K562 (cell line): ENCODE results near the gene KLF4. TPM values are rescaled to one million over a fixed set of nuclear protein-coding genes. Genes with fewer than 3 reads are reported as not detected.

Experiments used
- ATAC-seq: fragments of 200-7000 bp; cut with Tn5 transposase; 3 replicates; pipeline ENCODE4 v1.9.1; 2020; ENCODE audit warnings: moderate library complexity
- BruUV-seq: library from RNA; stranded (reverse); fragments of 400-500 nt; replicated peaks from 2 replicates; lab custom pipeline; 2021; lab: Mats Ljungman, UMichigan
- CTCF ChIA-PET: fragments of 300-600 bp; formaldehyde crosslinking; extraction: SDS; loops from one replicate; lab custom pipeline; 2021; ENCODE audit warnings: low intra/inter-chr PET ratio; lab: Yijun Ruan, JAX
- POLR2A ChIA-PET: fragments of 300-600, 350-650 bp; sonication (Branson Sonifier 250); formaldehyde crosslinking; extraction: SDS; loops from one replicate; lab custom pipeline; 2021; ENCODE audit warnings: antibody characterized with exemption, inconsistent platforms; lab: Yijun Ruan, JAX
- DNase-seq, 4 experiments: peaks; one replicate each; pipeline versions ENCODE4 v3.0.0 to v3.0.0-alpha.2; 2011 to 2018; ENCODE audit warnings: low spot score in 3 of 4, mixed read lengths in 3 of 4; ENCODE audit errors: extremely low read depth in 1 of 4
- FAIRE-seq: peaks from 2 replicates; lab custom pipeline; 2011; peaks lifted over from hg19 to GRCh38; lab: Jason Lieb, UNC
- H2AFZ ChIP-seq: 2 replicates; pipeline ENCODE4 v1.6.0; 2011; ENCODE audit warnings: low read depth, low read length, control low read depth, inconsistent platforms
- H3K27ac ChIP-seq: fragments of 200-600 bp; 3 replicates; pipeline ENCODE4 v1.8.0; 2011; ENCODE audit warnings: low read depth, mild to moderate bottlenecking, control low read depth, inconsistent platforms, low read length, moderate library complexity, mixed read lengths; ENCODE audit errors: extremely low read depth
- H3K27me3 ChIP-seq, 2 experiments: fragments of 300-600 bp in 1 of 2; 2 replicates in 1 of 2; 3 replicates in 1 of 2; pipeline versions ENCODE4 v1.6.0 to v1.8.0; 2011; ENCODE audit warnings: inconsistent platforms in 2 of 2, low read length in 2 of 2, mild to moderate bottlenecking in 1 of 2, mixed read lengths in 1 of 2, moderate library complexity in 1 of 2; ENCODE audit not compliant: control insufficient read depth in 2 of 2, insufficient read depth in 2 of 2
- H3K36me3 ChIP-seq: fragments of 300-600 bp; 3 replicates; pipeline ENCODE4 v1.8.0; 2011; ENCODE audit warnings: mild to moderate bottlenecking, low read length, inconsistent platforms; ENCODE audit not compliant: control insufficient read depth, insufficient read depth
- H3K4me1 ChIP-seq, 2 experiments: fragments of 200-600 bp in 1 of 2; replicated peaks in 1 of 2; 2 replicates in 1 of 2; 3 replicates in 1 of 2; pipeline versions ENCODE4 v1.5.1 to v1.8.0; 2011; ENCODE audit warnings: inconsistent platforms in 2 of 2, low read length in 2 of 2, mild to moderate bottlenecking in 1 of 2, mixed read lengths in 1 of 2, moderate library complexity in 1 of 2; ENCODE audit not compliant: control insufficient read depth in 2 of 2, insufficient read depth in 2 of 2
- H3K4me2 ChIP-seq: 2 replicates; pipeline ENCODE4 v1.6.1; 2011; ENCODE audit warnings: low read length, control low read depth, inconsistent platforms, mixed read lengths; ENCODE audit not compliant: insufficient read depth
- H3K4me3 ChIP-seq: fragments of 200-600 bp; sonication (generic), shearing (Covaris generic); 2 replicates; pipeline ENCODE4 v1.5.1; 2016; ENCODE audit warnings: control low read depth, inconsistent platforms
- H3K79me2 ChIP-seq: fragments of 200-600 bp; 3 replicates; pipeline ENCODE4 v1.8.0; 2011; ENCODE audit warnings: low read length, inconsistent platforms; ENCODE audit not compliant: control insufficient read depth, insufficient read depth
- H3K9ac ChIP-seq, 2 experiments: 2 replicates each; pipeline versions ENCODE4 v1.6.0 to v1.6.1; 2011; ENCODE audit warnings: low read depth in 2 of 2, low read length in 2 of 2, control low read depth in 1 of 2, inconsistent platforms in 1 of 2, mild to moderate bottlenecking in 1 of 2, mixed read lengths in 1 of 2; ENCODE audit not compliant: insufficient read depth in 1 of 2
- H3K9me1 ChIP-seq: one replicate; pipeline ENCODE4 v1.6.0; 2011; ENCODE audit warnings: inconsistent platforms, mild to moderate bottlenecking, low read length, moderate library complexity; ENCODE audit not compliant: control insufficient read depth, insufficient read depth
- H3K9me3 ChIP-seq: replicated peaks from 2 replicates; pipeline ENCODE4 v1.5.1; 2011; ENCODE audit warnings: low read depth, low read length, inconsistent platforms; ENCODE audit not compliant: control insufficient read depth, insufficient read depth
- H4K20me1 ChIP-seq: replicated peaks from 2 replicates; pipeline ENCODE4 v1.6.1; 2011; ENCODE audit warnings: low read length, inconsistent platforms, mixed read lengths; ENCODE audit not compliant: control insufficient read depth, insufficient read depth
- HMG20A ChIP-seq: fragments of 450-650 bp; formaldehyde crosslinking; conservative IDR thresholded peaks from 2 replicates; pipeline ENCODE4 v1.4.0; 2020; ENCODE audit warnings: mild to moderate bottlenecking, mixed read lengths
- NCOA1 ChIP-seq: fragments of 450-650 bp; IDR thresholded peaks from 2 replicates; pipeline ENCODE4 v1.6.1; 2016; ENCODE audit warnings: low read depth
- SAFB2 ChIP-seq: fragments of 200-400 bp; formaldehyde crosslinking; IDR thresholded peaks from 2 replicates; pipeline ENCODE4 v1.6.1; 2018; ENCODE audit warnings: borderline replicate concordance, low read length, low read depth, moderate library complexity; ENCODE audit not compliant: severe bottlenecking
- ZNF639 ChIP-seq, 2 experiments: fragments of 200-800 bp in 1 of 2; sonication (Bioruptor generic) in 1 of 2; sonication (generic) in 1 of 2; formaldehyde crosslinking in 1 of 2; IDR thresholded peaks in 1 of 2; conservative IDR thresholded peaks in 1 of 2; 2 replicates each; pipeline versions ENCODE4 v1.5.0 to v1.6.1; 2016 to 2020; ENCODE audit warnings: missing compliant biosample characterization in 1 of 2, missing genetic modification characterization in 1 of 2, missing genetic modification reagents in 1 of 2
- WGBS: fragments of 100-300 bp; shearing (Covaris generic); methylation state at CpG from one replicate; pipeline ENCODE4 v1.1.6; 2016; ENCODE audit warnings: low coverage, mixed read lengths; ENCODE audit not compliant: insufficient coverage; ENCODE audit errors: missing lambda C conversion rate; 5-methylcytosine and 5-hydroxymethylcytosine counted together
- in situ Hi-C: fragments of 300-500 bp; cut with MboI; formaldehyde crosslinking; loops from 4 replicates; pipeline ENCODE4 v1.15.0; 2018; ENCODE audit warnings: inconsistent platforms, mixed read lengths
- intact Hi-C: fragments of 100-400 bp; cut with micrococcal nuclease; formaldehyde crosslinking; loops from 2 replicates; pipeline ENCODE4 v1.14.2; 2022
- polyA plus RNA-seq, 8 experiments: library from polyadenylated mRNA; depleted of rRNA in 4 of 8; stranded (reverse) in 5 of 8; unstranded in 3 of 8; fragments of >200 nt; fragmentation: Nextera tagmentation in 2 of 8; fragmentation: Illumina TruSeq in 1 of 8; extraction: Ambion mirVana in 2 of 8; extraction: Trizol in 1 of 8; gene quantifications; 2 replicates each; pipeline versions ENCODE4 v1.2.1 to v1.2.3, GENCODE V29; 2011 to 2014; ENCODE audit warnings: inconsistent platforms in 1 of 8, missing spikeins in 1 of 8
- total RNA-seq, 7 experiments: library from RNA; depleted of rRNA in 6 of 7; stranded (reverse); fragments of >200 nt in 6 of 7; fragmentation: Illumina TruSeq in 2 of 7; extraction: Trizol in 2 of 7; gene quantifications; 2 replicates each; pipeline versions ENCODE4 v1.2.1 to v1.2.3, GENCODE V29; 2011 to 2021; ENCODE audit warnings: low replicate concordance in 1 of 7

Gene KLF4
- total and polyA plus RNA-seq, 9 of the 15 experiments (the other 6 are each of a cell fraction or from before 2014, with no cell fraction given) = 0.04 to 0.95 (median 0.22) TPM

GRCh38 chr9:107483666-107484065, 5.9 kb downstream of the KLF4 start:
- Histone ChIP-seq H3K27ac (no peak overlapping the region), H3K79me2 (no peaks in the 10 kb centered on the region), H3K9me3 (no peaks in the 10 kb centered on the region), H3K9me1 (no peaks in the 10 kb centered on the region), H3K36me3 (no peaks in the 10 kb centered on the region), H3K9ac (no peak overlapping the region), H3K27me3 (peaks cover 0 to 7% of the 10 kb centered on the region in 2 experiments; a peak in 1 of 5 replicates), H4K20me1 (0 out of 2 replicates have a peak, but pooled peaks cover 4% of the 10 kb centered on the region), H2AFZ (no peak overlapping the region), H3K4me2 (no peak overlapping the region), H3K4me3 (no peak overlapping the region), H3K4me1 (peaks cover 0 to 6% of the 10 kb centered on the region in 2 experiments; a peak in 1 of 5 replicates)
- intact Hi-C loops = loop anchor here (1.0 to 10.0 kb wide), 5 partner anchors 391 to 1279 kb away; no protein-coding TSS in a partner anchor
- POLR2A ChIA-PET = interaction anchor here (1.2 kb wide), 1 partner anchor 54 kb away, joined by 3 read pairs; no protein-coding TSS in a partner anchor
- FAIRE-seq (no peak), DNase-seq (no peak), ATAC-seq (no peak)
- WGBS = 0% methylated on average over 2 of the region's 2 CpGs
- TF ChIP-seq HMG20A (CRISPR knock-in tag) (no peak), SAFB2 (no peak), NCOA1 (no peak), ZNF639 (CRISPR knock-in tag; conservative IDR thresholded peaks at IDR 0.05 in 1 of 2, IDR thresholded peaks at IDR 0.05 in 1 of 2) (no peak)
- in situ Hi-C loops = no loop called here
- no TSS peak for BruUV-seq
- CTCF ChIA-PET = interaction anchor here (0.6 to 1.1 kb wide), 2 partner anchors 20 to 1082 kb away, joined by 3 read pairs; no protein-coding TSS in a partner anchor
